Fibroblast of upper back skin (primary cell): ENCODE results near the gene NKIRAS1.
"Not testable (repeated sequence)": the region's sequence is repeated elsewhere in the genome, so short reads cannot be mapped to it uniquely, and the experiment has no call there.

Experiments
- DNase-seq: peaks from one replicate; pipeline ENCODE4 v3.0.0-alpha.2; 2013

Gene NKIRAS1

DNA sequence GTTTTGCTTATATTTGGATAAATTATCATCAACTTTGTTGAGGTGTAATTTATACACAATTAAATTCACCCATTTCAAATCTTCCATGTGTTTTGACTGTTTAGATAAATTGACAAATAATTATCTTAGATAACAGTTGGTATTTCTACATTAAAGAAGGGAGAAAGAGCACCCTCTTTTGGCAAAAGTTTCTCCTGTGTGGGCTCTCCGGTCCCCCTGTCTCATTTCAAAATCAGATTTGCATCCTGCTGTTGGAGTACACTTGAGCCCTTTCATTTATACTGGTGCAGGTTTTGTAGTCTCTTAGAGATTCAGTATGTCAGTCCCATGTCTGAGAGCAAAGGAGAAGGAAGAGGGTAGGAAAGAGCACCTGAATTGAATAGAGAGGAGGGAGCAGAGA lies 49.4 kb downstream of the NKIRAS1 start:
- no peak for DNase-seq

DNA sequence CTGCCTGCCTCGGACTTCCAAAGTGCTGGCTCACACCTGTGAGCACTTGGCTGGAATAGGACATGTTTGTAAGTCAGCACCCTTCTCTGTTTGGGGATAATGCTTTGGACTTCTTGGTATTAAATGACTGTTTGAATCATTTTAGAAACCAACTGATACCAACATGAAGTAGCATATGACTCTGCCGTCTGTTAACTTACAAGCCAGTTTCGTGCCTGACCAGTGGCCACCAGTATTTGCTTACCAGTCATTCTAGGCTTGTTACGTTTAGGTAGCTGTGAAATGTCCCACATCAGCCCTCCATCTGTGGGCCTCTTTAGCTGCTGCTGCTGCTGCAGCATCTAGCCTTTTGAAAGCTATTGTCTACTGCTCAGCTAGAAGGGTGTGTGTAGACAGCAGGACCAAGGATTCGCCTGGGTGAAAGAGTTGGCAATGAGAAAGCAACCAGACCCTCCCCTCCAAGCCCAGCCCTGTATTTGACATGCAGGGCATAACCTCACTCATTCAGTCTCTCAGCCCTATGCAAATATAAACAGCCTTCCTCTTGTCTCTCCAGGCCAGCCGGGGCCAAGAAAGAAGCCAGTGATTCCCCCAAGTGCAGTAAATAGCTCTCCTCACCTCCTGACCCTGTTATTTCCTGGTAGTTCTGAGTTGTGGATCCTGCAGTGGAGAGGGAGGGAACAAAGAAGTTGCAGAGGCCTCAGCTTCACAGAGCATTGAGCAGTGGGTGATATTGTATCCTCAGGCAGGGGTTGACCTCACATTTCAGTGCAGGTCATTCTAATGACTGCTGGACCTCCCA lies 51.0 kb downstream of the NKIRAS1 start:
- peak; percentile 18 for DNase-seq

DNA sequence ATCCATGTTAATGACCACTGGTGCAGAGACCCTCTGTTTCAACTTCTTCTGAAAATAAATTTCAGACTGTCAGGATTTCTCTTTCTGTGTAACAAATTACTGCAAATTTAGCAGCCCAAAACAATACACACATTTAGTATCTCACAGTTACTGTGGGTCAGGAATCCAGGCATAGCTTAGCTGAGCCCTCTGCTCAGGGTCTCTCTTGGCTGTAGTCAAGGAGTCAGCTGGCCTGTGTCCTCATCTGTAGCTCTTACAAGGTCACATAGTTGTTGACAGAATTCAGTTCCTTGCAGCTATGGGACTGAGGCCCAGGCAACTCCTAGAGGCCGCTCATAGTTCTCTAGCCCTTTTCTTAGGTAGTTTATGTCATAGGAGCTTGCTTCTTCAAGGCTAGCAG lies 51.9 kb downstream of the NKIRAS1 start:
- no peak for DNase-seq

DNA sequence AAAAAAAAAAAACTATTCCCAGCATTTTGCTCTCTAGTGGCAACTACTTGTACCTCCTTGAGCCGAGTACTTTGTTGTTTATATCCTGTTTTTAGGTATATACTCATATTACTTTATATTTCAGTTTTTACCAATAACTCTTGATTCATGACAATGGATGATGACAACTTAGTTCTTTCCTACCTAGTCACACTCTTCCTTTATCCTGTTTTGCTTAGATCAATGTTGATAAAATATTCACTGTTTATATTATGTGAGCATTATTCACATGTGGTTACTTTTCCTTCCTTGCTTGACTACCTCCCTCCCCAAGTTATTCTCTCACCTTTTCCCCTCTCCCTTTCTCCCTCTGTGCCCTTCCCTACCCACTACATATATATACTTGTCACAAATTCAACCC lies 53.7 kb downstream of the NKIRAS1 start:
- no peak for DNase-seq

DNA sequence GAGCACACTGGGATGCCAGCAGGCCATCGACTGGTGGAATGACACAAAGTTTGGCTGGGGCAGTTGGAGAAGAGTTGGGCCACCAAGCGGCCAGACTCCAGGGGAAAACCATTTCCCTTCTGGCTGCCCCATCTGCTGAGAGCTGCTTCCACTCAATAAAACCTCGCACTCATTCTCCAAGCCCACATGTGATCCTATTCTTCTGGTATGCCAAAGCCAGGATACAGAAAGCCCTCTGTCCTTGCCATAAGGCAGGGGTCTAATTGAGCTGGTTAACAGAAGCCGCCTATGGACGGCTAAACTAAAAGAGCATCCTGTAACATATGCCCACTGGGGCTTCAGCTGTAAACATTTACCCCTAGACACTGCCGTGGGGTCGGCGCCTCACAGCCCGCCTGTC lies 55.1 kb downstream of the NKIRAS1 start:
- DNase-seq, result no peak

DNA sequence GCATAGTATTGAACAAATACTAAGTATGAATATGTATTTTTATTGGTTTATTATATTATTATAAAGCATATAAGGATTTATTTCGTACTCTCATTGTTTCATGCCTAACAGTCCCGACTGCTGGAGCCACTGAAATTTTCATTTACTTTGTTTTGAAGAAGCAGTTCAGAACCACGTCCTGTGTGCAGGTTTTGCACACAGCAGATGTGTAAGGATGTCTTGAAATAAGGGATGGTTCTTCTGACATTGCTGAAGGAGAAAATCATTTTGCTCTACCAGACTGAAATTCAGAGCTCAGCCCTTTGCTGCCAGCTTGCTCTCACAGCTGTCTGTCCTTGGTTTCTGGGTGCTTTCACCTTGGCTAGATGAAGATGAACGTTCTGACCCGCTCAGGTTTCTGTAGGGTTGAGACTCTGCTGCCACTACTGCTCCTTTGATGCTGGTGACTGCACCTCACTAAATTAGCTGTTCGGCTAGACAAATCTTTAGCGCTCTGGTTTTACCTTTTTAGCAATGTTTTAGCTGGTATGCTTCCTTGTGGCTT lies 56.9 kb downstream of the NKIRAS1 start:
- no peak for DNase-seq

DNA sequence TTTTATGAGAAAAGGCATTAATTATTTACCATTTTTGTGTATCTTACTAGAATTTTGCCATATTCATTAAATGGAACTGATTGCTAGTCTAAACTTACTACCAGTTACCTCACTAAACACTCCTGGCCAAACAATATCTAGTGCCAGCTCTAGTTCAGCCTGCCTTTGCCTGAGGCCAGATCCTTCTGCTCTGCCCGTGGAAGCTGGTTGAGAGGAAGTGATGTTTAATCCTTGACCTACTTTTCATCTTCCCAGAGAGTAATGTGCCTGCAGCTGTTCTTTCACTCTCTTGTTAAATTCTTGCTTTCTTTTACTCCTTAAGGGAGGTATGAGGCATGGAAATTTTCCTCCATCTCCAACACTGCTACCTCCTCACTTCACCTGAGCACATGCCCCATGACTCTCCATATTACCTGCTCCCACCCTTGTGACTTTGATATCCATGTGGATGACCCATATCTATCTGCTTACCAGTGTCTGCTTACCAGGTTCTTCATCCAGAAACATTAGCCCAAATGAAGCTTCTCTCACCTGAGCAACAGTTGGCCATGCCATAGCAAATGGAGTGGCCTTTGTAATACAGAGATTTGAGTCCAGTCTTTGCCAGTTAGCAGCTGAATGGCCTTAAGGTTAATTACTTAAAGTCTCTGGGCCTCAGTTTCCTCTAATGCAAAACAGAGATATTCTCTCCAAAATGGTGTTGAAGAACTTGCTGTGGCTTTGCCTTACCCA lies 57.6 kb downstream of the NKIRAS1 start:
- DNase-seq, result no peak

DNA sequence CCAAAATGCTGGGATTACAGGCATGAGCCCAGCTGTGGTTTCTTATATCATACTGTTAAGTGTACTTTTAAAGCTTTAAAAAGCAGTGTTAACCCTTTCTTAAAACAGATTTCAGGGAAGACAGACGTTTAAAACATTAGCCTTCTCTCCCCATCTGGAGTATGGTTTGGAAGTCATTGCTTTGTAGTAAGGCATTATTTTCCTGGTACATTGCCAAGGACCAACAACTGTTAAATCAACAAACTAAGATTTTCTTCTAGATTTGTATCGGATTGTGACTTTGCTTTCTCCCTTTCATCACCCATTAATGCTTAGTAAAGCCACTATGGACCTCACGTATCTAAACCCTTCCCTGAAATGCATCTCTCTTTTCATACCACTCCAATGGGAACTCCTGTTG lies 60.5 kb downstream of the NKIRAS1 start:
- peak; percentile 34 for DNase-seq

DNA sequence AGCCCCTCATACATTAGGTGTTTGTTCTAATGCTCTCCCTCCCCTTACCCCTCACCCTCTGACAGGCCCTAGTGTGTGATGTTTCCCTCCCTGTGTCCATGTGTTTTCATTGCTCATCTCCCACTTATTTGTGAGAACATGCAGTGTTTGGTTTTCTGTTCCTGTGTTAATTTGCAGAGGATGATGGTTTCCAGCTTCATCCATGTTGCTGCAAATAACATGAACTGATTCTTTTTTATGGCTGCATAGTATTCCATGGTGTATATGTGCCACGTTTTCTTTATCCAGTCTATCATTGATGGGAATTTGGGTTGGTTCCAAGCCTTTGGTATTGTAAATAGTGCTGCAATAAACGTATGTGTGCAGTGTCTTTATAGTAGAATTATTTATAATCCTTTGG lies 67.3 kb downstream of the NKIRAS1 start:
- not testable (repeated sequence) for DNase-seq

DNA sequence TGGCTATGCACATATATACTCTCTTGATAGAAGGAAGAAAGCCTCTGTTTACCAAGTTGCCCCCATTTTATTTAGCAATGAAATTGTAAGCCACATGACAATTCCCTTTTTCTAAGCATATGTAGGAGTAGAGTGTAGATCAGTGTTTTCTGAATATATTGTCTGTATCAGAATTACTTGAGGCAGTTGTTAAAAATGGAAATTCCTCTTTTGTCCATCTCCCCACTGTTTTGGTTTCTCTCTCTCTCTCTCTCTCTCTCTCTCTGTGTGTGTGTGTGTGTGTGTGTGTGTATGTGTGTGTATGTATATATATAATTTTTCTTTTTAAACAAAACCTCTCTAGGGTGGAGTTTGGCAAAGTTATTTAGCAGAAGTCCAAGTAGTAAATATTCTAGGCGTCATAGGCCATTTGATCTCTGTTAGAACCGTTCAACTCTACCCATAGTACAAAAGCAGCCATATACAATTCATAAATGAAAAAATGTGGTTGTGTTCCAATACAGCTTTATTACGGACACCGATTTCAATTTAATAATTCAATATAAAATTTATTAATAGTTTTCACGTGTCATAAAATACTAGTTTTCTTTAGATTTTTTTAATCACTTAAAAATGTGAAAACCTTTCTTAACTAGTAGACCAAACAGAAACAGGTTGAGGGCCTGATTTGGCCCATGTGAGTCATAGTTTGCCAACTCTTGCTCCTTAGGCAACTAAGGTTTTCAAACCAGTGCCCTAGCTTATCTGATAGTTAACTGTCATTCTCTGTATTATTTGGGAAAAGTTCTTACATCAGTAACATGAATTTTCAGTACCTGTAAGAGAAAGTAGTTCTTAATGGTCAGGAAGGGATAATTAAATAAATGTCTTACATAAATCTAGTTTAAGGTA lies 71.2 kb downstream of the NKIRAS1 start:
- DNase-seq, result no peak

DNA sequence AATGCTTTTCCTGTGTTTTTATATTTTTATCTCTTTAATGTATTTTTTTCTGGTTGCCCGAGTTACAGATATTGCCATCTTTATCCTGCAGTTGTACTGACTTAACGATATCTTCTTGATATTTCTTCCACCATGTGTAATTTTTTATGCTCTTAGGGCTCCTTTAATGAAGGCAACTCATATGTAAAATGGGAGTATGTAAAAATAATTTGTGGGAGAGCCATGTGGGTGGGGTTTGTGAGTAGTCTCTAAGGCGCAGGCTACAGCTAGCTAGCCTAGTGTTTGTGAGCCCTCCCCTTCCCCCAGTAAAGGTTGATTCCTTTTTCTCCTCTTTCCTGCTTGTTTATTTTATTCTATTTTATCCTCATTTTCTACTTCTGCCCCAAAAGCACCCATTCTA lies 72.9 kb downstream of the NKIRAS1 start:
- DNase-seq, result no peak
